GM19351 (cell line): Measurements from ENCODE around the gene HEATR5B.
A peak's percentile ranks its signal among the peaks of the same experiment; 100 is the strongest.
"Not testable (repeated sequence)": the region's sequence is repeated elsewhere in the genome, so short reads cannot be mapped to it uniquely, and the experiment has no call there.

Experiments
- ATAC-seq: cut with Tn5 transposase; IDR thresholded peaks from one replicate; pipeline ENCODE4 v1.9.1; 2021; ENCODE audit warnings: mild to moderate bottlenecking, moderate library complexity; ENCODE audit not compliant: unreplicated experiment

Gene HEATR5B

DNA sequence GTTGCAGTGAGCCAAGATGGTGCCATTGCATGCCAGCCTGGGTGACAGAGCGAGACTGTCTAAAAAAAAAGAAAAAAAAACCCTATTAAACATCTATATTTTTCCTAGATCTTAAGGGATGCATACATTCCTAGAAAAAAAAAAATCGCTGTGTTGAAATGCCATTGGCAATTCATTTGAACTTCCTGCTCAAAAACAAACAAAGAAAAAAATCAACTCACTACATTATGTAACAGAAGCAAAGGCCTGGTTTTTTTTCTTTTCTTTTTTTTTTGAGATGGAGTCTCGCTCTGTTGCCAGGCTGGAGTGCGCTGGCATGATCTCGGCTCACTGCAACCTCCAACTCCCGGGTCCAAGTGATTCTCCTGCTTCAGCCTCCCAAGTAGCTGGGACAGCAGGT lies 96.2 kb downstream of the HEATR5B start:
- no peak for ATAC-seq

DNA sequence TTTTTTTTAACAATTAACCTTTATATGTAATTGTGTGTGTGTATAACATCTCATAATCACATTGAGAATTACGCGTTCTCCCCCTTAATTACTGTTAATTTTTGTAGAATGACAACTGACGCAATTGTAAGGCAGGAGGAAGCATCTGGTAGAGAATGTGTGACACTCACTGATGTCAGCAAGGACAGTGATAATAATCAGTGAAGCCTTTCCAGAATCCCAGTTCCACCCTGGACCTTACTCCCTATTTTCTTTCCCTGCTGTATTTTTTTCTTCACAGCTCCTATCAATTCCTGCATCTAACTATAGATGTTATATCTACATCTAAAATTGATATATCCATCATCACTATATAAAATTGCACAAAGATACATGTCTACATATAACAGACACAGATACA lies 101.7 kb downstream of the HEATR5B start:
- no peak for ATAC-seq

DNA sequence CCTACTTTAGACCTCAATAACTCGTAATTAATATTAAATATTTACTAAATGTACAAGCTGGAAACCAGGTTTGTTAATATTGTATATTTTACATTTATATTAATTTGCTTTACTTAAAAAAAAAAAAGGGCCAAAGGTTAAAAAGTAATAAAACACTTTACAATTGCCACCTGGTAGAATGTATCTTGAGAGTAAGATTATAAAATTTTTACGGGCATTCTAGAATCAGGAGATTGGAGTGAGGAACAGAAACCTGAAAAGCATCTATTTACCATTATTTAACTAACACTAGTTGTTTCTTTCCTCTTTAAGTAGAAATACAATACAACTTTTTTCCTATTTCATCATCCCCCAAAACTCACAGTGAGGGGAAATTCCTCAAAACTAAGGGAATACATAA lies 102.3 kb downstream of the HEATR5B start:
- no peak for ATAC-seq

DNA sequence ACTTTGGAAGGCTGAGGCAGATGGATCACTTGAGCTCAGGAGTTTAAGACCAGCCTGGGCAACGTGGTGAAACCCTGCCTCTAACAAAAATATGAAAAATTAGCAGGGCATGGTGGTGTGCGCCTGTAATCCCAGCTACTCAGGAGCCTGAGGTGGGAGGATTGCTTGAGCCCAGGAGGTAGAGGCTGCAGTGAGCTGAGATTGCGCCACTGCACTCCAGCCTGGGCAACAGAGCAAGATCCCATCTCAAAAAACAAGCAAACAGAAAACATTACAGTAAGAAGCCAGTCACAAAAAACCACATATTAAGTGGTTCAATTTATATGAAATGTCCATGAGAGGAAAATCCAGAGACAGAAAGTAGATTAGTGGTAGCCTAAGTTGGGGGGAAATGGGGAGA lies 105.2 kb downstream of the HEATR5B start:
- not testable (repeated sequence) for ATAC-seq

DNA sequence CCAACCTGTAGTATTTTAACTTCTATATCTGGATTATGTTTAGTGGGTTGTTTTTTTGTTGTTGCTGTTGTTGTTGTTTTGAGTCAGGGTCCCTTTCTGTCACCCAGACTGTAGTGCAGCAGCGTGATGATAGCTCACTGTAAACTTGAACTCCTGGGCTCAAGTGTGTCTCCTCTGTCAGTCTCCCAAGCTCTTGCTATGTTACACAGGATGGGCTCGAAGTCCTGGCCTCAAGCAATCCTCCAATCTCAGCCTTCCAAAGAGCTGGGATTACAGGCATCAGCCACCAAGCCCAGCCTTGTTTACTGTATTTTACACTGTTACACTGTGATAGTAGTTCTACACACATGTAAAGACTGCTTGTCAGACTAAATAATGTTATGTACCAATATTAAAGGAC lies 108.1 kb downstream of the HEATR5B start:
- no peak for ATAC-seq

DNA sequence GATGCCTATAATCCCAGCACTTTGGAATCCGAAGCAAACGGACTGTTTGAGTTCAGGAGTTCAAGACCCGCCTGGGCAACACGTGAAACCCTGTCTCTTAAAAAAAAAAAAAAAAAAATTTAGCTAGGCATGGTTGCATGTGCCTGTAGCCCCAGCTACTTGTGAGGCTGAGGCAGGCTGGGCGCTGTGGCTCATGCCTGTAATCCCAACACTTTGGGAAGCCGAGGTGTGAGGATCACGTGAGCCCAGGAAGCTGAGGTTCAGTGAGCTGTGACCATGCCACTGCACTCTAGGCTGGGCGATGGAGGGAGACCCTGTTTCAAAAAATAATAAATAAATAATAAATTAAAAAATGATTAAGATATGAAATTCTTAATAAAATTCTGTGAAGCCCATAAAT lies 108.9 kb downstream of the HEATR5B start:
- ATAC-seq, result no peak

DNA sequence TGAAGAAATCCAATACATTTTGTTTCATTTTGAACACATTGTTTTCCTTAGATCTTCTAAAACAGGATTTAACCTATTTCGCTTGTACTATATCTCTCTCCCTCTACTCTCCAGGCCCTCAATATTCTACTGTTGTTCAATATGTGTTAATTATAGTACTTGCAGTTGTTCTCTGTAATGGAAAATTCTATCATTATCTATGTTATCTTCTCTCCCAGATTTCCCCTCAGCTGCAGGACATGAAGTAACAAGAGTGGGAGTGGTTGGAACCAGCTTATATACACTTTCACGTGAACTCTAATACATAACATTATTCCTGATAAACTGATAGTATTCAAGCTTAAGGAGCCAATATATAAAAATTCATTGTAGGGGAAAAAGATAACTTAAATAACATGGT lies 110.9 kb downstream of the HEATR5B start:
- no peak for ATAC-seq

DNA sequence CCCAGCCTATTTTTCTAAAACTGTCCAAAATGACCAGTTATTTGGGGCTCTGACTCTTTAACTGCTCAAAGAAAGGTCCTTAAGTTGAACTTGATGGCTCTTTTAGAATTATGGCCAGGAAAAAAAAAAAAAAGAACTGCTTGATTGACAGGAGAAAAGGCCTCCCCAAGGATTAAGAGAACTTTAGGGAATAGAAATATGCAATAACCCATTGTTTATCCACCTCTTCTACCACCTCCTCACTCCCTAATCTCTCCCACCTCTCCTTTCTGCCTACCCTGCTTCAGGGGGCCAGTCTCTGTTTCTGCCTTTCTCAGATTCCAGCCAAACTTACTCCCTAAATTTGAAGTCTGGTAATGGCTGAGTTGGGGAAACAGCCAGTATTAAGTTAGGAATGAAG lies 112.2 kb downstream of the HEATR5B start:
- no peak for ATAC-seq

DNA sequence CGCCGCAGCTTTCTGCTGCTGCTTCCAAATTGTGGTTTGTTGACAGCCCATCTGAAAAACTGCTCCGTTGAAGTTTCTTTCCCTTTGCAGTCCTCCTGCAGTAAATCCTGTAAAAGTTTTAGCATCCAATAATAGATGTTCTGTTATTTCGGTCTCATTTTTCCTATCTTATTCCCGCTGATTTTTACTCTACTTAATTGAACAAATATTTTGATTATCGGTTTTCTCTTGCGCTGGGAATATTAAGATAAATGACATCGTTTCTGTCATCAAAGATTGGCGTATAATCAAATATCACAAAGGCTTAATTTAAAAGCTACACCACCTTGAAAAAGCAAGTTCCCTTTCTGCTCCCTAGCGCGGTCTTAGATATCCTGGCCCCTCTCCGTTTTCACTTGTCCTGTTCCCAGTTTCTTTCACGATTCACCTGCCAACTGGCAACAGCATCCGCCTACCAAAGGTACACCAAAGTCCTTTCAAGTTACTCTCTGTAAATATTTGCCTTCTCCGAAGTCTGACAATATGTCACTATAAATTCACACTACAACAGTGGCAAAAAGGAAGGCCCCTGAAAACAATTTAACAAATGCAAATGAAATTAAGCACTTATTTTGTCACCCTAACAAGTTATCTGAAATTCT lies 116.8 kb downstream of the HEATR5B start:
- no peak for ATAC-seq

DNA sequence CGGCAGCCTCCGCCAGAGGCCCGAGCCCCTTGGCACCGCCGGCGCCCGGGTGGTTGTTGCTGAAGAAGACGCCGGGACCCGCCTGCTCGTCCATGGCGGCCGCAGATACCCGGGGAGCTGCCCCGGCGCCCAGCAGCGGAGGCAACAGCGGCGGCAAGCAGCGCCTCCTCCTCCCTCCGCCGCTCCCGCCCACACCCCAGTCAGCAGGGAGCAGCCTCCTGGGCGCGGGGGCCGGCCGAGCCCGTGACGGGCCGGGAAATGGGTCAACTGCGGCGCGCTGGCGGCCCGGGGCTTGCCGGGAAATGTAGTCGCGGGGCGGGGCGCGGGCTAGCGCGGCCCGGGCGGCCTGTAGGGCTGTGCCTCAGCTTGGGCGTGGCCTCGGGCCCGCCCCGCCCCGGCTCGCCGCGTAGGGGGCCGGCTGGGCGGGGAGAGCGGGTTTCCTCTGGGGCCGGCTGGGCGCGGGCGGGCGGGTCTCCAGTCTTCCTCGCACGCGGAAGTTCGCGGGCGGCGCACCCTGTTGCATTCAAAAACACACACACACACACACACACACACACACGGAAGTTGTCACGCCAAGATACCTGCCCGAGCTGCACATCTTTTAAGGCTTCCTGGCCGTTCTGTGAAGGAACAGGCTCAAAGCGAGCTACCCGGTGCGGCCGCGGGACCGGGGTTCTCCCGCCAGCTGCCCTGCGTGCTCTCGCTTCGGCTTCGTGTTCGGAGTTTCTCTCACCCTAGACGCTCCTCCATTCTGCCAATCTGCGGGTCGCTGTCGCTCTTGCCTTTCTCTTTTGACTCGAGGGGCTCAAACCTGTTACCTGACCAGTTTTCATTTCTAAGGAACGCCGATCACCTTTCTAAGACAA lies 117.6 kb downstream of the HEATR5B start, which contains the start of gene STRN:
STRN (minus strand) TSS at position 167 of the 866 bp plus-strand sequence; CDS start at position 94, 73 bp downstream.
- peak; percentile 95 for ATAC-seq

DNA sequence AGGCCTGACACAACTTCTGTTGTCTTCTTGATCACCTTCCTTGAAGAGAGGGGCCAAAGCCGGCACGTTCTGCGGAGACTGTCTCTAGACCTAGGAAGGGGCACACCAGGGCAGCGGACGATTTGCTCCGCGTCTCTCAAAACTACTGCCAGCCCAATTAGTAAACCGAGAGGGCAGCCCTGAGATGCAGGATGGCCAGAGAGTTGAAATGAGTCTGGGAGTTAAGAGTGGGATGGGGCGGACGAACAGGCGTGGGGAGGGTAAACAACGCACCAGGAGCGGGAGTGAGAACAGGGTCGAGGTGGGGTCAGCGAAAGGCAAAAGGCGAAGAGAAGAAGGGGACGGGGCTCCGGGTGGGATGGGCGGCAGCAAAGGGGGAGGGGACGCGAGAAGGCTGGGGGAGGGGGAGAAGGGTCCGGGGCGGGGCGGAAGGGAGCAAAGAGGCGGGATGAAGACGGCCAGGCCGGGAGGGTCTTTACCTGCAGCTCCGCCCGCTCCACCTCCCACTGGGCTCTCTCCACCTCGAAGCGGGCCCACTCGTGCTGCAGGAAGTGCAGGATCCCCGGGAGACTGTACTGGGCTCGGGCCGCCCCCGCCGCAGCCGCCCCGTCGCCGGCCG lies 118.3 kb downstream of the HEATR5B start:
- ATAC-seq, result peak; percentile 23

DNA sequence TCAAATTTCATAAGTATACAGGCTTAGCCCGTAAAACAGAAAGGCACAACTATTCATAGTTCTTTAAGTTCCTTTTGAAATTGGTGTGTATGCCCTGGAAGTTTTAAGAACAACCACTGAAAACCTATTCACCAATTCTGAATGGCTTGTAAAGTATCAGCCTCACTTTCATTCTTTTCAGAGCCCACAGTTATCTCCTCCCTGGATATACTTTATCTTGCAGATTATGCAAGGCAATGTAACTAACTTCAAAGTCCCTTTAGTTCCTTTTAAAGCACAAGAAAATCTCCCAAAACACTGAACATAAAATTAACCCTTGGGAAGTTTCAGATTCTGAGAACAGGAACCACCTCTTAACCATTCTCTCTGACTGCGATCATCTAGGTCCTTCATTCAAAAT lies 119.0 kb downstream of the HEATR5B start:
- ATAC-seq, result no peak

DNA sequence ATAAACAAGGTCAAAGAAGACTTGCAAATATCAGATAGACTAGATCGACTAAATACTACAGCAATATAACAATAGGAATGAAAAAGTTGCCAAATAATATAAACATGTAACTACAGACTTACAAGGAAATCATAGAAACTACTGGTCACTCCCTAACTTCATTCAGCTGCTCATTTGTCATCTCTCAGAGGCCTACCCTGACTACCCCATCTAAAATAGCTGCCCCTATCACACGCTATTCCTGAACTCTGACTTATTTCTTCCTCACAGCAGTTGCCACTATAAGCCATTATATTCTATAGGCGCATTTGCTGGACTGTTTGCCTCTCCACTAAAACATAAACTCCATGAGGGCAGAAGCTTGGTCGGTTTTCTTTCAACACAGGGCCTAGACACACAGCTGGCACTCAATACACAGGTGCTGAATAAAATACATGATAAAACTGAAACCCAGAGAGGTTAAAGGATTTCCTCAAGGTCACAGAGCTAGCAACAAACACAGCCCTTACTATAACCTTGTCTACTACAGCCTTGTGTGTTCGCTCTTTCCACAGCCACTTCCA lies 119.6 kb downstream of the HEATR5B start:
- no peak for ATAC-seq

DNA sequence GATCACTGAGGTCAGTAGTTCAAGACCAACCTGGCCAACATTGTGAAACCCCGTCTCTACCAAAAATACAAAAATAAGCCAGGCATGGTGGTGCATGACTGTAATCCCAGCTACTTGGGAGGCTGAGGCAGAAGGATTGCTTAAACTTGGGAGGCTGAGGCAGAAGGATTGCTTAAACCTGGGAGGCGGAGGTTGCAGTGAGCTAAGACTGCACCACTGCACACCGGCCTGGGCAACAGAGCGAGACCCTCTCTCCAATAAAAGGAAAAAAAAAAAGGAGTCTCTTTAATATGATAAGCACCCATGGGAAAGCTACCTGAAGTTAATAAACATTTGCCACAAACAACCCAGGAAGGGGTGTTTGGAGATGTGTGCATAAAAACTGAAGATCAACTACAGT lies 120.4 kb downstream of the HEATR5B start:
- no peak for ATAC-seq

DNA sequence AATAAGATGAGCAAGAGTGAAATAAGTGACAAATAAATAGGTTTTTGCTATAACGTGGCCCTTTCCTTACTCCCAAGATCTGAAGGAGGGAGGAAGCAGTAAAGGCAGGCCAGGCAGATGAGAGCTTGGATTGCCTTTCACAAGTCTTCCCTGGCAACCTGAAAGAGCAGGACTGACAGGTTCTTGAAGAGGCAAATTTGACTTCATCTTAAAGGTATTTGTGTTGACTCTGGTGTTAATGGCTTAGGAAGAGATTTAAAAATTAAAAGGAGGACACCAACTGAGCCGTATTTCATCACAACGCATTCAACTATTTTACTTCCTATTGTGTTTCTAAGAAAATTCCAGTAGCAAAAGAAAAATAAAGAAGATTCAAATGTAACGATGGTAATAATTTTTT lies 121.1 kb downstream of the HEATR5B start:
- no peak for ATAC-seq

DNA sequence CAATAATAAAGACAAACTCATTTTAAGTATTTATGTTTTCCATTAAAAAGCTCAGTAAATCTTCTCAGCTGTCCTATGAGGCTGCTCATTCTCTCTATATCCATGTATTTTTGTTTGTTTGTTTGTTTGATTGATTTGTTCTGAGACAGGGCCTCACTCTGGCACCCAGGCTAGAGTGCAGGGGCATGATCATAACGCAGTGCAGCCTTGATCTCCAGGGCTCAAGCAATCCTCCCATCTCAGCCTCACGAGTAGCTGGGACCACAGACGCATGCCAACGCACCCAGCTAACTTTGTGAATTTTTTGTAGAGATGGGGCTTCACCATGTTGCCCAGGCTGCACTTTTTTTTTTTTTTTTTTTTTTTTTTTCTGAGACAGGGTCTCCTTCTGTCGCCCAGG lies 123.4 kb downstream of the HEATR5B start:
- no peak for ATAC-seq

DNA sequence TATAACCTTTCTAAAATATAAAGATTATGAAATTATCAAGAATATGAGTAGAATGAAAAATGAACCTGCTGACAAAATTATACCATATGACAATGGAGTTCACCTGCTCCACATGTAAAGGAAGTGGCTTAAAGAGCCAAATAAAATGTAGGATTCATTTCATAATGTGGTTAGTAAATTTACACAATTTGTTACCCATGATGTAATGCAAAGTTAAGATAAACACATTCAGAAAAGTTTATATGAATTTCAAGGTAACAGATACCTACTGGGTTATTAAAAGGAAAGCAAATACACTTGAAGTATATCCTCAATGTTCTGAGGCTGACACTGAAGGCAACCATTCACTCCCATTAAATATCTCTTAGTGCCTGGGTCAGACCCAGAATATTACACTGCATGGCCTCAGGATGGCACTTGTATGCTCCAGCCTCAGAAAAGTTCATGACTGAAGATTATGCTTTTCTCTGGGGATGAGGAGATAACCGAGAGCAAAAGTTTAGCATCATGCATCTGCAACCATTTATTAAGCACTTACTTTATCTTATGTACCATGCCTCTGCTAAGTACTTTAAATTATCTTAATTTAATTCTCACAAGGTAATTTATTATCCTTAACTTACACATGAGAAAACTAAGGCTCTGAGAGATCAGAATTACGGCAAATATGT lies 124.0 kb downstream of the HEATR5B start:
- no peak for ATAC-seq

DNA sequence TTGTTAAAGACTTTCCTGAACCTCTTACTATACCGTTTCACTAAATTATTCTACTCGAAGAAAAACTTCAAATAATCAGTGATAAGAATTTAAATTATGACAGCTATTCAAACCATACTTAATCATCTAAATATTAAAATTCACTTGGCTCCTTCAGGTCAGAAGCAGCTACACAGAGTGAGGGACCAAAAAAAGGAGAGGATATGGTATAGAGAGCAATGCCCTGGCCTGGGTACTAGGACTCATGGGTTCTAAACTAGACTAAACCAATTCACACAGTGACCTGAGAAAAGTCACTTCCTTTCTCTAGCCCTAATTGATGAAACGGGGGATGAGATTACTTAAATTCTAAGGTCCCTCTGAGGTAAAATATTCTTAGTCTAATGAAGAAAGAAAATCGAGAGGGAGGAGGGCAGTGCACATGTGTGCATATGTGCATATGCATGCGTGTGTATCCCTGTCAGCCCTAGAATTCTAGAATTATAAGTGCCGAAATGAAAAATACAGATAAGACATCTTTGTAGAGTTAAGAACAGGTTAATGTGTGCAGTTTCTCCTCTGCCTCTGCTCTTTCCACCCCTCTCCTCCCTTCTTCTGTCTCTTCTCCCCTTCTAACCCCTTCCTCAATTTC lies 129.1 kb downstream of the HEATR5B start:
- ATAC-seq, result no peak

DNA sequence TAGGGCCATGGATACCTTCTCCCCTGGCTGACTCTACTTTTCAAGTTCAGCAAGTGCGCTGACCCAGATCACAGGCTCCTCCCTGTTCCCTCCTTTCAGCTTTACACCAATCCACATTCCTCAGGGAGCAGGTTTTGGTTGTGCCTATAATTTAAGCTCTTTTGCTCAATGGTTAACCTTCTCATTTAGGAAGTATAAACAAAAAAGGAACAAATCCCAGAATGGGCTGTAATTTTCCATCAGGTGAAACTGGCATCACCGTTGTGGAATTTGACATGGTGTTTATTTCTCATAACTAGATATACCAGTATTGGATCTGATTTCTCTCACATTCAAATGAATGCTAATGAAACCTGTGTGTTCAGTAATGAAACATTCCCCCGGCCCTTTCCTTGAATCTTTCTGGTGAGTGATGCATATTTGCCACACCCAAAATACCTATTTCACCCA lies 131.4 kb downstream of the HEATR5B start:
- no peak for ATAC-seq

DNA sequence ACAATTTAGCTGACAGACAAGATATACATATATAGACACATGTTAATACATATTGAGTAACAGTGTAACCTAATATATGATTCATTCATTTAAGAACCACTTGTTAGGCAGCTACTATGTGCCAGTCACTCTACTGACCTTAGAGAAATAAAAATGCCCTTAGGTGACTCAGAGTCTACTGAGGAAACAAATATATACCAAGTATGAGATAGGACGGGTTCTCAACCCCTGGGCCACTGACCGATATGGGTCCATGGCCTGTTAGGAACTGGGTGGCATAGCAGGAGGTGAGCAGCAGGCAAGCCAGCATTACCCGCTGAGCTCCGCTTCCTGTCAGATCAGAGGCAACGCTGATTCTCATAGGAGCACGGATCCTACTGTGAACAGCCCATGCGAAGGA lies 132.6 kb downstream of the HEATR5B start:
- no peak for ATAC-seq
